AG09309 (cell line): ENCODE results near the gene NTRK3.

Experiments
- DNase-seq: peaks from one replicate; pipeline ENCODE4 v3.0.0-alpha.2; 2010; ENCODE audit warnings: low read depth
- H3K4me3 ChIP-seq: 2 replicates; pipeline ENCODE4 v1.5.1; 2011; ENCODE audit warnings: mild to moderate bottlenecking, low read depth, low read length, moderate library complexity; ENCODE audit not compliant: control insufficient read depth
- TF ChIP-seq, protein P1 (sequence below): IDR thresholded peaks from 2 replicates; pipeline ENCODE4 v1.5.1; 2011; ENCODE audit warnings: mild to moderate bottlenecking, low read depth, low read length, inconsistent platforms; ENCODE audit not compliant: insufficient read depth, control insufficient read depth; ENCODE audit errors: missing control alignments

NTRK3 gene

DNA sequence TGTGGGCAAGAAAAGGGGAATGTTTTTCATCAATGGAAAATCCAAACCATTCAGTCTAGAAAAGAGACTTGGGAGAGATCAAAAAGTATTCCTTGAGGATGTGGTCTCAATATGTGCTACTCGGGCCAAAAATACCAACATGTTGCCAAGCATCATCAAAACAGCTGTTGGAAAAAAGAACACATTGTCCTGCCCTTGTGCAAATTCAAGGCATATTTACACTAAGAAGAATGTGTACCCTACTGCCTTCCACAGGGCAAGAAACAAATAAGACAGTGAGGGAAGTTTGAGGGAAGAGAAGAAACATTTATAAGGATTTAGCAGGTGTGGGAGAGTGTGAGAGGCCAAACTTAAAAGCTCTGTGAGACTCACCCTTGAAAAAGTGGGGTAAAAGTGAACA, 252.1 kb downstream of the NTRK3 start:
- DNase-seq, result no peak
- no peak overlapping the region for H3K4me3 ChIP-seq
- TF ChIP-seq, protein P1, sequence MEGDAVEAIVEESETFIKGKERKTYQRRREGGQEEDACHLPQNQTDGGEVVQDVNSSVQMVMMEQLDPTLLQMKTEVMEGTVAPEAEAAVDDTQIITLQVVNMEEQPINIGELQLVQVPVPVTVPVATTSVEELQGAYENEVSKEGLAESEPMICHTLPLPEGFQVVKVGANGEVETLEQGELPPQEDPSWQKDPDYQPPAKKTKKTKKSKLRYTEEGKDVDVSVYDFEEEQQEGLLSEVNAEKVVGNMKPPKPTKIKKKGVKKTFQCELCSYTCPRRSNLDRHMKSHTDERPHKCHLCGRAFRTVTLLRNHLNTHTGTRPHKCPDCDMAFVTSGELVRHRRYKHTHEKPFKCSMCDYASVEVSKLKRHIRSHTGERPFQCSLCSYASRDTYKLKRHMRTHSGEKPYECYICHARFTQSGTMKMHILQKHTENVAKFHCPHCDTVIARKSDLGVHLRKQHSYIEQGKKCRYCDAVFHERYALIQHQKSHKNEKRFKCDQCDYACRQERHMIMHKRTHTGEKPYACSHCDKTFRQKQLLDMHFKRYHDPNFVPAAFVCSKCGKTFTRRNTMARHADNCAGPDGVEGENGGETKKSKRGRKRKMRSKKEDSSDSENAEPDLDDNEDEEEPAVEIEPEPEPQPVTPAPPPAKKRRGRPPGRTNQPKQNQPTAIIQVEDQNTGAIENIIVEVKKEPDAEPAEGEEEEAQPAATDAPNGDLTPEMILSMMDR, result no peak

DNA sequence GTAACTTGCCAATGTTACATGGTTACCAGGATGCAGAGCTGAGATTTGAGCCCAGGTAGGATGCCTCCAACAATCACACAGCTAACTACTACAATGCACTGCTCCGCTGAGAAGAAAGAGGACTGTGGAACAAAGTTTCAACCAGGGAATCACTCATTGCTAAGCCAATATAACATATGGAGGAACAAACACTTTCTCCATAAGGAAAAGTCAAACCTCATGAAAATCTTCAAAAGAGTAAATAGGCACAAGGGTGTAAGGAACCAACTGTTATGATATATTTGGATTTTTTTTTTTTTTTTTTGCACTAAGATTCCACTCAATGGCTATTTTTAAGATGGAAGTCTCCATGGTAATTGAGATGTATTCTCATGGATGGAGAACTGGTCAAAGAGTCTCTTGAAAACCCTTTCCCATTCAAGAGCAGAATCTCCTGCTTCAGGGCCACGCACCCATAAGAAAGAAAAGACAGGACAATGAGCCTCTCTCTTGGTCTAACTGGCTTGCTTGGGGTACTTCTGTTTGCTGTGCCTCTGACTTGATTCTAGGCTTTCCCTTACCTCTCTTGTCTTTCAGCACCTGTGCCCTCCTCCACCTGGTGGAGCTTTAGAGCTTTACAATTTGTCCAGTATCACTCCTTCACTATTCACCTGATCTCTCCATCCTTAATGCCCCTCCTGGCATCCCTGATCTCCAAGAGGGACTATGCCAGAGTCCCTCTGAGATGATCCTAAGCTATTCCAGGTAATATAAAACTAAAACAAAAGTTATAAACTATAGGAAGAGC, 252.8 kb downstream of the NTRK3 start:
- DNase-seq, result no peak
- no peak overlapping the region for H3K4me3 ChIP-seq
- TF ChIP-seq, protein P1, result no peak

DNA sequence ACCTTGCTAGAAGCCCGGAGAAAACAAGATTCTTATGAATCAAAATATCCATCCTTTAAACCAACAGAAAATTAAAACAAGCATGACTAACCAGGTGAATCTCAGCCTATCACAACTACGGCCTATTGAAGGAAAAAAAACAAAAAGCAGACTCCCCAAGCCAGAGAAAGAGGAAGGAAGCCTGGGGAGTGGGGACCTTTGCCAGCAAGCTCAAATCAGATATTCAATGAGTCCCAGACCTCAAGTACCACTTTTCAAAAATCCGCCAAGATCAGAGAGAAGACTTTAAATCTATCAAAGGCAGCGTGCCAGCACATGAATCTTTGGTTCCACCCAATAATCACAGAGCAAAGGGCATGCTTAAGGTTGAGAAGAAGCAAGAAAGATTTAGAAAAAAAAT, 253.8 kb downstream of the NTRK3 start:
- H3K4me3 ChIP-seq, result no peak overlapping the region
- TF ChIP-seq, protein P1, result no peak
- DNase-seq, result no peak

DNA sequence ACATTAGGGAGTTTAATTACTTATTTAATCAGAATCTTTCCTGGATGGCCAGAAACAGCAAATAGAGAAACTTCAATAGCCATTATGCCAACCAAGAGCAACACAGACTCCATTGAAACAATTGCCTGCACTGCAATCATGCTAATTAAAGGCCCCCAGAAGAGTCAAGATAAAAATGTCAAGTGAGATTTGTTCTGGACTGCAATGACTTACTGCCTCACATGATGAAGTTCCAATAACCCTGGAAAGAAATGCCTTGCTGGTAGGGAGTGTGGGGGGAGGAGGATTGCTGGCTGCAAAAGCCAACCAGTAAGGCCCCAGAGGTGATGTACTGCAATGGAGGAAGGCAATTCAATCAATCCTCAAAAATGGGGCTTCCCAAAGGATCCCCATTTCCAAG, 257.9 kb downstream of the NTRK3 start:
- H3K4me3 ChIP-seq, result no peak overlapping the region
- no peak for DNase-seq
- TF ChIP-seq, protein P1, result no peak

DNA sequence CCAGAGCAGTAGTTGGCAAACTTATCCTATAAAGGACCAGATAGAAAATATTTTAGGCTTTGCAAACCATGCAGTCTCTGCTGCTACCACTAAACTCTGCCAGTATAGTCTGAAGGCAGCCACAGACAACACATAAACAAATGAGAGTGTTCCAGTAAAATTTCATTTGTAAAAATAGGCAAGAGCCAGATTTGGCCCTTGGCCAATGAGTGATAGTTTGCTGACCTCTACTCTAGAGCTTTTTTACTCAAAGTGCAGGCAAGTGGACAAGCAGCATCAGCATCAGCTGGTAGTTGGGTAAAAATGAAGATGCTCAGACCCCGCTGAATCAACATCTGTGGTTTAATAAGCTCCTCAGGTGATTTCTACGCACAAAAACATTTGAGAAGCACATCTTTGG, 269.8 kb downstream of the NTRK3 start:
- DNase-seq, result no peak
- TF ChIP-seq, protein P1, result no peak
- no peak overlapping the region for H3K4me3 ChIP-seq

DNA sequence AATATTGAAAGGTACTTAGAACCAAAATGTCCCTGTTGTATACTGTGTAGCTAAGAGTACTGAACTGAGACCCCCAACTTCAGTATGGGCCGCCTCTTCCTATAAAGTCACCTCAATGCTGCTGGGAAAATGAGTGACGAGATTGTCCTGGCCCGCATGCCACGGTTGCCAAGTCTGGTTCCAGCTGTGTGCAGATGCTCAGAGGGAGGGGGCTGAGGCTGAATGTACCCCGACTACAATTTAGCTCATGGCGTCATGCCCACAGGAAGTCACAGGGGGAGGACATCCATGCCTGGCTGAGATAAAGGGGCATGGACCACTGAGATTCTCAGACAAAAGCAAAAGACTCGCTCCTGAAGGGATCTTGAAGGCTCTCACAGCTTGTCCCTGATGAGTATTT, 271.1 kb downstream of the NTRK3 start:
- TF ChIP-seq, protein P1, result no peak
- H3K4me3 ChIP-seq, result no peak overlapping the region
- no peak for DNase-seq
